GM21723 (cell line): Measurements from ENCODE around the gene PRKD1.

Source experiments
- ATAC-seq: cut with Tn5 transposase; IDR thresholded peaks from one replicate; pipeline ENCODE4 v1.9.1; 2021; ENCODE audit warnings: mild to moderate bottlenecking, moderate library complexity; ENCODE audit not compliant: unreplicated experiment

Gene PRKD1

GRCh38 chr14:29687071-29687765 lies 240.4 kb downstream of the PRKD1 start:
- ATAC-seq, result no peak

- ATAC-seq, result no peak
Measured at GRCh38 chr14:29684926-29685325, 242.7 kb downstream of the PRKD1 start.

GRCh38 chr14:29682789-29683188 lies 244.9 kb downstream of the PRKD1 start:
- no peak for ATAC-seq

- ATAC-seq, result no peak
Measured at GRCh38 chr14:29681316-29681715, 246.3 kb downstream of the PRKD1 start.

- no peak for ATAC-seq
Measured at GRCh38 chr14:29674566-29675285, 252.9 kb downstream of the PRKD1 start.

- ATAC-seq, result no peak
Measured at GRCh38 chr14:29672831-29673230, 254.8 kb downstream of the PRKD1 start.

DNA sequence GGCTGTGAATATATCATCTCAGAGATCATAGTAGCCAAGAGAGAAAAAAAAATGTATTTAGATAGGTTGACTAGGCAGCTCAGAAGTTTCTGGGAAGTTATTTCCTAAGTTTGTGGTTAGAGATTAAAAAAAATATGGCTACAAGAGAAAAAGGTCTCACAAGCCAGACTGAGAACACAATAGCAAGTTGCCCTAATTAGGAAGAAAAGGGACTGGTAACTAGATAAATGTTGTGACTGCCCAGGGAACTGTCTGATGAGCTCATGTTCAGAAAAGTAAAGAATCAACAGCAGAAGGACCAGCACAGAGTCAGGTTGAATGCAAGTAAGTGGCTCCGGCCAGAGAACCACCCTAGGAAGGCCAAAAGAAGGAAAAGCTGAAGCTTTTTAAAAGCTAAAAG lies 256.6 kb downstream of the PRKD1 start:
- ATAC-seq, result no peak

GRCh38 chr14:29668201-29668600 lies 259.4 kb downstream of the PRKD1 start:
- ATAC-seq, result no peak

- no peak for ATAC-seq
Measured at GRCh38 chr14:29664515-29664914, 263.1 kb downstream of the PRKD1 start.

- no peak for ATAC-seq
Measured at GRCh38 chr14:29663281-29663801, 264.3 kb downstream of the PRKD1 start.

DNA sequence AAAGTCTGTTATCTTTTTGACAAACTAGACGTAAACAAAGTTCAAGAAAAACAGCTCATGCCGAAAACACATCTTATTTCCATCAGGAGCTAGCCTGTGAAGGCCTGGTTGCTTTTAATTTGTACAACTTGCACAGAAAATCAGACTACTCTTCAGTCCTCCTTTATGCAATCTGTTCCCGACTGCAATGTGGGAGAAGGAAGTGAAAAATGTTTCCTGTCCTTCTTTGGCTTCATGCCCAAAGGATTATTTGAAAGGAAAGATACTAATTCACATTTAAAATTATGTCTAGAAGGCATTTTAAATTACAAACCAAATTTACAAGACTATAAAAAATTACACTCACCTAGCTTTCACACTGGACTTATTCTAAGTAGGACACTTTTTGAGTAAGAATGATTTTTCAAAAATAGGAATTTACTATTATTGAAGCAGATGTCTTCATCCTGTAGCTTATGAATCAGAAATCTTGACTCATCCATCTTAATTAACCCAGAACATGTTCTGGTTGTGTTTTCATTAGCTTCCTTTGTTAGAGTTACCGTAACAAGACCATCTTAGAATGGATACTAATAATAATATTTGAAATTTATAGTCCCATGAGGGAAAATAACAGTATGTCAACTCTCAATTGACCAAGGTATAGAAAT lies 272.6 kb downstream of the PRKD1 start:
- ATAC-seq, result no peak

DNA sequence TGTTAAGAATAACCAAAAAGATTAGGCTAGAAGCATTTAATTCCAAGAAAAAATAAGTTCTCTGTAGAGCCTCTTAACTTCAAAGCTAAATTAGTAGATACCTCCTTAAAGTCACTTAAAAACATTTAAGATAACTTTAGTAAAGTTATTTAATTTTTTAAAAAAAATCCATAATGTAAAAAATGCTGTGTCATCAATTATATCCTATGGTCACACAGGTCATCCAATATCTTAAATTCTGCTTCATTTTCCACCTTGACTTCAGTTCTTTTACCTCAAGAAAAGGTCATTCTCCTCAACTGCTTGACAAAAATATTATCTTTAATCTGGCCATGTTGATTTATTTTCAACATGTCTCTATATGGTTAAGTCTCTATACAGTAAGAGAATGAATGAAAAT lies 274.3 kb downstream of the PRKD1 start:
- no peak for ATAC-seq

DNA sequence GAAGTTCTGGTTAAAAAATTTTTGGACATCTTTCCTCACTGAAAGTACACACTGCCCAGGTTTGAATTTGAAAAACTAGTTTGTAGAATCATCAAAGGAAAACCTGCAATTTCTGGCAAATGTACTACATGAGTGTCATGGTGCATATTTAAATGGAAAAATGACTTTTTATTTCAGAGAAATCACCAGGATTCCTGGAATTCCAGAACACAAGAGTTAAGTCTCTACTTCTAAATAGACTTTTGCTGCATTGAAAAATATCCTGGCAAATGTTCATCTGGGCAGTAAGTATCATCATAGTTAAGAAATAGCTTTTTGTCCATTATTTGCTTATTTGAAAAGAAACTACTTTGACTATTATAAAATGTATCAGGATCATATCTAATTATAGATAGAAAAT lies 275.1 kb downstream of the PRKD1 start:
- no peak for ATAC-seq

DNA sequence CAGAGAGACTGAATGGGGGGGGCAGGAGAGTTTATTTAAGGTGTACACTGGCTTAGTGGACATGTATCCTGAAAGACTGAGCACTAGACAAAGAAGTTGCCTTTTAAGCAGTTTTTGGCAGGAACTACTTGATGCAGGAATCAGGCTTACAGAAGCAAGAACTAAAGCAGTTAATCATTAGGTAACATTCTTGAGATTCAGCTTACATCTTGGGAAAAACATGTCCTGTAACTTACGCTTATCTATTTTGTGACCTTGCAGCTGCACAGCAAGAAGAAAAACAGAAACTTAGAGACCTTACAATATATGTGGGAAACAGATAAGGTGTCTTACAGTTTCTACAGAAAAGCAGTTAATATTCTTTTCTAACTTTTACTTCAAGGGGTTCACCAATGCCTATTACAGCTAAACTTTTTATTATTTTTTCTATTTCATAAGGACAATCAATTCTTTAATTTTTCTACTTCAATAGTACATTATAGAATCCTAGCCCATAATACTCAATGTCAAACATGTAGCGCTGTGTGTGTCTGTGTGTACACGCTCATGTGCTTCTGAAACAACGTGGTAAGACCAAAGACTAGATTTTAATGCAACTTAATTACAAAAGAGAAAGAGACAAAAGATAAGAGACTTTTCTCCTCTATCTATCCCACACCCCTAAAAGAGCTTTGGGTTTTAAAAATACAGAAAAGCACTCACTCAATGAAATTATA lies 276.9 kb downstream of the PRKD1 start:
- no peak for ATAC-seq

DNA sequence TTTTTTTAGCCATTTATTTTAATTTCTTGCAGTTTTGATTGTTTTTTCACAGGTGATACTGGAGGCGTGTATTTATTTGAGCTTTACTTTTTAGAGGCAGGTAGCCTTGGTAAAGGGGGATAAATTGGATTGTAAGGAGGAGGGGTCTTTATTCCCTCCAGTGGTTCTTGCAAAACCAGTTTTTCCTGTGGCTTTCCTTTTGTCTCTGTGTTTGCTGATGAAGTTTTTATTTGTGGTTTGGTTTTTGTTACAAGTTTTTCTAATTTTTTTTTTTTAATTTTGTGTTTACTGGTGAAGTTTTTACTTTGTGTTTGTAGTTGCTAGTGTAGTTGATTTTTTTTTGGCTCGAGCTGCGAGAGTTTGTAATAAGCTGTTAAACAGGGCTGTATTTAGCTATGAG lies 278.5 kb downstream of the PRKD1 start:
- no peak for ATAC-seq

DNA sequence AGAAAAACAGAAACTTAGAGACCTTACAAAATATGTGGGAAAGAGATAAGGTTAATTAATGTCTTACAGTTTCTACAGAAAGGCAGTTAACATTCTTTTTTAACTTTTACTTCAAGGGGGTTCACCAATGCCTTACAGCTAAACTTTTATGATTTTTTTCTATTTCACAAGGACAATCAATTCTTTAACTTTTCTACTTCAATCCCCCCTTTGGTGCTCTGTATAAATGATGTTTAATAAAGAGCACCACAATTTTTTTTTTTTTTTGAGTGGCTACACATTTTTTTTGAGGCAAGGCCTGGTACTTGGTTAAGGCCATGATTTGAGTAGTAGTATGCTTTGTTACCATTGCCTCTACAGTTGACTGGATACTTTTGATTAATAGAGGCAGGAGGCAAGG lies 279.6 kb downstream of the PRKD1 start:
- no peak for ATAC-seq

DNA sequence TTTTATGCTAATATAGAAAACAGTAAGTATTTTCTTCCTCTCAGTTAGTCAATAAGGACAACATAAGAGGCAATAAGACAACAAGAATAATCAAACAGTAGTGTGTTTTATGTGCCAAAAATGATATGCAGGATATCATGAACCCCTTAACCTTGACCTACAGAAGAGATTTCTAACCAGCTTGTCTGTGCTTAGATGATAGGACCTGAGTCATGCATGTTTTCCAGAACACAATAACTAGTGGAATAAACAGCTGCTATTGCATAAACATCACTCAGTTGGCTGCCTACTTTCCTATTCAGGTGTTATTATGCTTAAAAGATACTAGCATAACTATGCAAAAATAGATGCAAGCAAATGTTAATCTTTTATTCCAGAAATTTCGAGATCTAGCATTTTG lies 282.5 kb downstream of the PRKD1 start:
- no peak for ATAC-seq

GRCh38 chr14:29643433-29644211 lies 284.0 kb downstream of the PRKD1 start:
- no peak for ATAC-seq

DNA sequence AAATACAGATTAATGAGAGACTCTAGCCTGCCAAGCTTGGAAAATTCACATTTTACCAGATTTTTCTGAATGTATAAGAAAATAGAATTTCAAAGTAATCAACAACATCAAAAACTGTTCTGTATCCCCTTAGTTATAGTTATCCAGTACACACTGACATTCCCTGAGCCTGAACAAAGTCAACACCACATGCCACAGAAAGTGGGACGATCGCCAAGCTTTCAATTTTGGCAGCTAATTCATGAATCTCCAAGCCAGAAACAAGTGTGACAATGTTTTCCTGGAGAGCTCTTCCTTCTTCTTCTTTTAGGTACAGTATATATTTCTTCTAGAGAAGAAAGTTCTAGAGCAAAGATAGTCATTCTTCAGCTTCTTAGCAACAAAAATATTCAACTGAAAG lies 290.2 kb downstream of the PRKD1 start:
- no peak for ATAC-seq

- ATAC-seq, result no peak
Measured at GRCh38 chr14:29636870-29637269, 290.8 kb downstream of the PRKD1 start.
